A549 (cell line): Measurements from ENCODE around the gene RBP7.

Experiments used
- HDAC2 ChIP-seq: fragments of 200-600 bp; sonication (generic); IDR thresholded peaks from 2 replicates; pipeline ENCODE4 v1.6.1; 2016
- TF ChIP-seq, protein P1 (sequence below): fragments of >200 bp; sonication (Bioruptor Twin); formaldehyde crosslinking; IDR thresholded peaks from 3 replicates; pipeline ENCODE4 v1.5.1; 2016
- TF ChIP-seq, protein P2 (sequence below): fragments of 250-450 bp; sonication (Bioruptor Pico); IDR thresholded peaks from 2 replicates; pipeline ENCODE4 v1.5.0; 2021; ENCODE audit warnings: mild to moderate bottlenecking, moderate library complexity, borderline replicate concordance

DNA sequence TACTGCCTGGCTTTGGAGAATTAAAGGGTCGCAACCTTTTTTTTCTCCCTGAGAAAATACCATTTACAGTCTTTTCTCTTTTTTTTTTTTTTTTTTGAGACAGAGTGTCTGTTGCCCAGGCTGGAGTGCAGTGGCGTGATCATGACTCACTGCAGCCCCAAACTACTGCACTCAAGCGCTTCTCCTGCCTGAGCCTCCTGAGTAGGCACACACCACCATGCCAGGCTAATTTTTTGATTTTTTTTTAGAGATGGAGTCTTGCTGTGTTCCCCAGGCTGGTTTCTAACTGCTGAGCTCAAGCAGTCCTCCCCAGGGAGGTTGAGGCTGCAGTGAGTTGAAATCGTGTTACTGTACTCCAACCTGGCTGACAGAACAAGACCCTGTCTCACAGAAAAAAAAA lies 60.3 kb downstream of the RBP7 start:
- TF ChIP-seq, protein P1, sequence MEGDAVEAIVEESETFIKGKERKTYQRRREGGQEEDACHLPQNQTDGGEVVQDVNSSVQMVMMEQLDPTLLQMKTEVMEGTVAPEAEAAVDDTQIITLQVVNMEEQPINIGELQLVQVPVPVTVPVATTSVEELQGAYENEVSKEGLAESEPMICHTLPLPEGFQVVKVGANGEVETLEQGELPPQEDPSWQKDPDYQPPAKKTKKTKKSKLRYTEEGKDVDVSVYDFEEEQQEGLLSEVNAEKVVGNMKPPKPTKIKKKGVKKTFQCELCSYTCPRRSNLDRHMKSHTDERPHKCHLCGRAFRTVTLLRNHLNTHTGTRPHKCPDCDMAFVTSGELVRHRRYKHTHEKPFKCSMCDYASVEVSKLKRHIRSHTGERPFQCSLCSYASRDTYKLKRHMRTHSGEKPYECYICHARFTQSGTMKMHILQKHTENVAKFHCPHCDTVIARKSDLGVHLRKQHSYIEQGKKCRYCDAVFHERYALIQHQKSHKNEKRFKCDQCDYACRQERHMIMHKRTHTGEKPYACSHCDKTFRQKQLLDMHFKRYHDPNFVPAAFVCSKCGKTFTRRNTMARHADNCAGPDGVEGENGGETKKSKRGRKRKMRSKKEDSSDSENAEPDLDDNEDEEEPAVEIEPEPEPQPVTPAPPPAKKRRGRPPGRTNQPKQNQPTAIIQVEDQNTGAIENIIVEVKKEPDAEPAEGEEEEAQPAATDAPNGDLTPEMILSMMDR: no peak
- no peak for TF ChIP-seq HDAC2
- TF ChIP-seq, protein P2, sequence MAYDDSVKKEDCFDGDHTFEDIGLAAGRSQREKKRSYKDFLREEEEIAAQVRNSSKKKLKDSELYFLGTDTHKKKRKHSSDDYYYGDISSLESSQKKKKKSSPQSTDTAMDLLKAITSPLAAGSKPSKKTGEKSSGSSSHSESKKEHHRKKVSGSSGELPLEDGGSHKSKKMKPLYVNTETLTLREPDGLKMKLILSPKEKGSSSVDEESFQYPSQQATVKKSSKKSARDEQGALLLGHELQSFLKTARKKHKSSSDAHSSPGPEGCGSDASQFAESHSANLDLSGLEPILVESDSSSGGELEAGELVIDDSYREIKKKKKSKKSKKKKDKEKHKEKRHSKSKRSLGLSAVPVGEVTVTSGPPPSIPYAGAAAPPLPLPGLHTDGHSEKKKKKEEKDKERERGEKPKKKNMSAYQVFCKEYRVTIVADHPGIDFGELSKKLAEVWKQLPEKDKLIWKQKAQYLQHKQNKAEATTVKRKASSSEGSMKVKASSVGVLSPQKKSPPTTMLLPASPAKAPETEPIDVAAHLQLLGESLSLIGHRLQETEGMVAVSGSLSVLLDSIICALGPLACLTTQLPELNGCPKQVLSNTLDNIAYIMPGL: no peak
